Measurements from ENCODE around the gene PLK5.

PLK5 gene

DNA sequence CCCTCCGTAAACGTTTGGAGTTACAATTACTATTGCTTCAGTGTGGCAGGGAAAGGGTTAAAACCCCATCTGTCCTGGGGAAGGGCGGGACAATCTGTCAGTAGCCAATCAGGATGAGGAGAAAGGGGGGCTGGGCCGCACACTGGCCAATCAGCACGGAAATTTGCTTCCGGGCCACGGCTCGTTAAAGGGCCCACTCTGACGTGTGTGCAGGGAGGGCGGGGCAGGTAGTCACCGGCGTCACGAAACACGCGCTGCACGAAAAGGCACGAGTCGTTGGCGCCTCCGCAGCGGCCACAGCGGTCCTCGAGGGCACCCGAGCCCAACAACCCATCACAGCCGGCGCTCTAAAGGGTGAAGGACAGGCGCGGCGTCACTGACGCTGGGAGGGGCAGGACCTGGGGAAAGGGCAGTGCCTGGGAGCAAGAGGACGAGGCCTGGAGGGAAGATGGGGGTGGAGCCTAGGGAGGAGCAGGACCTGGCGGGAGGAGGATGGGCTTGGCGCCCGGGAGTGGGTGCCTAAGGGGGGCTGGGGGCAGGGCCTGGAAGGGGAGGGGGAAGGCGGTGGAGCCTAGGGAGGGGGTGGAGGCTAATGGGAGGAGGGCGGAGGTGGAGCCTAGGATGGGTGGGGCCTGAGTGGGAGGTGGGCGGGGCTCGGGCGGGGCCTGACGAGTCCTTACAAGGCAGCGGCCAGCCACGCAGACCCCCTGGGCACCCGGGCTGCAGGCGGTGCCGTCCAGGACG is 15.9 kb upstream of the PLK5 start (continued):
- TF ChIP-seq ARNTL (CRISPR knock-in tag; IDR thresholded peaks at IDR 0.05; ENCODE audit: borderline replicate concordance, low read depth) (no peak), TOX (CRISPR knock-in tag; IDR thresholded peaks at IDR 0.05; ENCODE audit: borderline replicate concordance) (no peak)

DNA sequence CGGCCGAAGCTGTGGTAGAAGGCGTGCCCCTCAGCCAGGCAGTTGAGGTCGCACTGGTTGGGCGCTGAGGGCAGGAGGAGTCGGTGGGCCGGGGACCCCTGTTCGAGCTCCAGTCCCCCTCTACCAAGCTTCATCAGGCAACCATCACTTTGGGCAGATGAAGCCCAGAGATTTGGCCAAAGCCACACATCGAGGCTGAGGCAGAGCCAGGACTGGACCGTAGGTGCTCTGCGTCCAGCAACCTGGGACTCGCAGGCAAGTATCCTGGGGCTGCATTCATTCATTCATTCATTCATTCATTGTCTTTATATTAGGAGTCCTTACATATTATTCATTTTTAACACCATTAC is 15.4 kb upstream of the PLK5 start:
- no peak for TF ChIP-seq OSR1 (CRISPR knock-in tag; IDR thresholded peaks at IDR 0.05)
- TF ChIP-seq PATZ1 (CRISPR knock-in tag; IDR thresholded peaks at IDR 0.05; ENCODE audit: borderline replicate concordance) = no peak
- TF ChIP-seq SNAI2 (CRISPR knock-in tag; IDR thresholded peaks at IDR 0.05) = no peak
- no peak for TF ChIP-seq ZC3H10 (CRISPR knock-in tag; IDR thresholded peaks at IDR 0.05)
- TF ChIP-seq TOX (CRISPR knock-in tag; IDR thresholded peaks at IDR 0.05; ENCODE audit: borderline replicate concordance) = no peak
- TF ChIP-seq ZFP3 (CRISPR knock-in tag; IDR thresholded peaks at IDR 0.05) = no peak
- no peak for TF ChIP-seq ZNF565 (CRISPR knock-in tag; conservative IDR thresholded peaks at IDR 0.05; ENCODE audit: low read depth)
- no peak for TF ChIP-seq BACH2 (CRISPR knock-in tag; IDR thresholded peaks at IDR 0.05; ENCODE audit: borderline replicate concordance)
- no peak for TF ChIP-seq TCF4 (CRISPR knock-in tag; IDR thresholded peaks at IDR 0.05; ENCODE audit: borderline replicate concordance)
- TF ChIP-seq CSRNP3 (CRISPR knock-in tag; IDR thresholded peaks at IDR 0.05) = no peak
- no peak for TF ChIP-seq ISL1 (CRISPR knock-in tag; IDR thresholded peaks at IDR 0.05)
- no peak for TF ChIP-seq CSDC2 (CRISPR knock-in tag; IDR thresholded peaks at IDR 0.05)
- TF ChIP-seq, protein P1, sequence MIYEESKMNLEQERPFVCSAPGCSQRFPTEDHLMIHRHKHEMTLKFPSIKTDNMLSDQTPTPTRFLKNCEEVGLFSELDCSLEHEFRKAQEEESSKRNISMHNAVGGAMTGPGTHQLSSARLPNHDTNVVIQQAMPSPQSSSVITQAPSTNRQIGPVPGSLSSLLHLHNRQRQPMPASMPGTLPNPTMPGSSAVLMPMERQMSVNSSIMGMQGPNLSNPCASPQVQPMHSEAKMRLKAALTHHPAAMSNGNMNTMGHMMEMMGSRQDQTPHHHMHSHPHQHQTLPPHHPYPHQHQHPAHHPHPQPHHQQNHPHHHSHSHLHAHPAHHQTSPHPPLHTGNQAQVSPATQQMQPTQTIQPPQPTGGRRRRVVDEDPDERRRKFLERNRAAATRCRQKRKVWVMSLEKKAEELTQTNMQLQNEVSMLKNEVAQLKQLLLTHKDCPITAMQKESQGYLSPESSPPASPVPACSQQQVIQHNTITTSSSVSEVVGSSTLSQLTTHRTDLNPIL (CRISPR knock-in tag; IDR thresholded peaks at IDR 0.05; ENCODE audit: low read depth) = no peak
- TF ChIP-seq ZNF8 (CRISPR knock-in tag; IDR thresholded peaks at IDR 0.05) = no peak
- TF ChIP-seq RARB (CRISPR knock-in tag; IDR thresholded peaks at IDR 0.05) = no peak
- no peak for TF ChIP-seq ZNF70 (CRISPR knock-in tag; IDR thresholded peaks at IDR 0.05)
- TF ChIP-seq PPARA (CRISPR knock-in tag; IDR thresholded peaks at IDR 0.05; ENCODE audit: borderline replicate concordance) = no peak
- TF ChIP-seq ARNTL (CRISPR knock-in tag; IDR thresholded peaks at IDR 0.05; ENCODE audit: borderline replicate concordance, low read depth) = no peak
- no peak for TF ChIP-seq ESRRG (CRISPR knock-in tag; IDR thresholded peaks at IDR 0.05)
- no peak for TF ChIP-seq GLIS3 (CRISPR knock-in tag; IDR thresholded peaks at IDR 0.05)
- ATAC-seq = no peak

DNA sequence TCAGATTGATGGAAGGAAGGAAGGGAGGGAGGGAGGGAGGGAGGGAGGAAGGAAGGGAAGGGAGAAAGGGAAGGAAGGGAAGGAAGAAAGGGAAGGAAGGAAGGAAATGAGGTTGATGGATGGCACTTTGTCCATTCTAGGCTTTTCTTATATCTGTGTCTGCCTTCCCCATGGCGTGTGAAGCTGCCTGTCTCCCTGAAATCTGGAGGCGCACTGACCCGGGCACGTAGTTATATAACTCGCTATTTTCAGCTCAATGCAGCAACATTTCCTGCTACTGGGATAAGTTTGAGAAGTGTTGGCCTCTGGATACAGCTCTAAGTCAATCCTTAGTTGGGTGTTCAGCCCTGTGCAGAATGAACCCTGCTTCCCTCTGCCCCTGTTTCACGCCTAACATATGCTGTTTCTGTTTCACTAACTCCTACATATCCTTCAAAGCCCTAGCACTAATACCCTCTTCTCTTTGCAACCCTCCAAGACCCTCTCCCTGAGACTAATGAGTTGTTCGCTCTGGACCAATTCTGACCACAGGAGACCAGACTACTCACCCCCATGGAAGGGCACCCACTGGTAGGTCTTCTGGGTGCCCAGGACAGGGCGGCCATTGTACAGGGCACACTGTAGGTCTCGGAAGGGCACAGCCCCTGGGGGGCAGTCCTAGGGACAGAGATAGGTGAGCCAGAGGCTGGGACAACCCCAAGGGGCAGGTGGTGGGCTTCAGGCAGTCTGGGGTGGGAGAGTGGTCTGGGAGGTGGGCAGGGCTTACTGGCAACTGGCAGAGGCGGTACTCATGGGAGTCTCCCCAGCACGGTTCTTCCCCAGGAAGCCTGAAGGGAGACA is 14.1 kb upstream of the PLK5 start:
- no peak for ATAC-seq
- no peak for TF ChIP-seq ISL1 (CRISPR knock-in tag; IDR thresholded peaks at IDR 0.05)
- no peak for TF ChIP-seq OSR1 (CRISPR knock-in tag; IDR thresholded peaks at IDR 0.05)
- peak; percentile 99 for TF ChIP-seq ZFP3 (CRISPR knock-in tag; IDR thresholded peaks at IDR 0.05)
- no peak for TF ChIP-seq TCF4 (CRISPR knock-in tag; IDR thresholded peaks at IDR 0.05; ENCODE audit: borderline replicate concordance)
- TF ChIP-seq ZFP30 (CRISPR knock-in tag; IDR thresholded peaks at IDR 0.05) = no peak
- TF ChIP-seq ZNF565 (CRISPR knock-in tag; conservative IDR thresholded peaks at IDR 0.05; ENCODE audit: low read depth) = no peak
- TF ChIP-seq CSDC2 (CRISPR knock-in tag; IDR thresholded peaks at IDR 0.05) = no peak

GRCh38 chr19:1510442-1510806 is 13.5 kb upstream of the PLK5 start:
- ATAC-seq = no peak
- no peak for TF ChIP-seq ISL1 (CRISPR knock-in tag; IDR thresholded peaks at IDR 0.05)
- TF ChIP-seq, protein P1 (CRISPR knock-in tag; IDR thresholded peaks at IDR 0.05; ENCODE audit: low read depth) = no peak
- no peak for TF ChIP-seq PPARA (CRISPR knock-in tag; IDR thresholded peaks at IDR 0.05; ENCODE audit: borderline replicate concordance)
- no peak for TF ChIP-seq ZNF70 (CRISPR knock-in tag; IDR thresholded peaks at IDR 0.05)
- no peak for TF ChIP-seq ESRRG (CRISPR knock-in tag; IDR thresholded peaks at IDR 0.05)
- TF ChIP-seq ZC3H10 (CRISPR knock-in tag; IDR thresholded peaks at IDR 0.05) = no peak
- TF ChIP-seq, protein P2, sequence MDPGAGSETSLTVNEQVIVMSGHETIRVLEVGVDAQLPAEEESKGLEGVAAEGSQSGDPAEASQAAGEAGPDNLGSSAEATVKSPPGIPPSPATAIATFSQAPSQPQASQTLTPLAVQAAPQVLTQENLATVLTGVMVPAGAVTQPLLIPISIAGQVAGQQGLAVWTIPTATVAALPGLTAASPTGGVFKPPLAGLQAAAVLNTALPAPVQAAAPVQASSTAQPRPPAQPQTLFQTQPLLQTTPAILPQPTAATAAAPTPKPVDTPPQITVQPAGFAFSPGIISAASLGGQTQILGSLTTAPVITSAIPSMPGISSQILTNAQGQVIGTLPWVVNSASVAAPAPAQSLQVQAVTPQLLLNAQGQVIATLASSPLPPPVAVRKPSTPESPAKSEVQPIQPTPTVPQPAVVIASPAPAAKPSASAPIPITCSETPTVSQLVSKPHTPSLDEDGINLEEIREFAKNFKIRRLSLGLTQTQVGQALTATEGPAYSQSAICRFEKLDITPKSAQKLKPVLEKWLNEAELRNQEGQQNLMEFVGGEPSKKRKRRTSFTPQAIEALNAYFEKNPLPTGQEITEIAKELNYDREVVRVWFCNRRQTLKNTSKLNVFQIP (CRISPR knock-in tag; IDR thresholded peaks at IDR 0.05; ENCODE audit: borderline replicate concordance, low read depth) = no peak
- no peak for TF ChIP-seq ZFP30 (CRISPR knock-in tag; IDR thresholded peaks at IDR 0.05)
- TF ChIP-seq PATZ1 (CRISPR knock-in tag; IDR thresholded peaks at IDR 0.05; ENCODE audit: borderline replicate concordance) = no peak
- no peak for TF ChIP-seq RARB (CRISPR knock-in tag; IDR thresholded peaks at IDR 0.05)
- TF ChIP-seq SNAI2 (CRISPR knock-in tag; IDR thresholded peaks at IDR 0.05) = no peak
- TF ChIP-seq CSDC2 (CRISPR knock-in tag; IDR thresholded peaks at IDR 0.05) = no peak
- no peak for TF ChIP-seq GLIS3 (CRISPR knock-in tag; IDR thresholded peaks at IDR 0.05)
- no peak for TF ChIP-seq ZNF565 (CRISPR knock-in tag; conservative IDR thresholded peaks at IDR 0.05; ENCODE audit: low read depth)
- no peak for TF ChIP-seq ZNF8 (CRISPR knock-in tag; IDR thresholded peaks at IDR 0.05)
- no peak for TF ChIP-seq BACH2 (CRISPR knock-in tag; IDR thresholded peaks at IDR 0.05; ENCODE audit: borderline replicate concordance)
- TF ChIP-seq ZFP3 (CRISPR knock-in tag; IDR thresholded peaks at IDR 0.05) = no peak

Measured in SK-N-SH treated with all-trans-retinoic acid at 6 μM for 48 hours (cell line).